ENCODE data around the gene KCNJ1.

The KCNJ1 gene

GRCh38 chr11:128901653-128902514, 34.8 kb upstream of the KCNJ1 start:
- no peak for DNase-seq (ENCODE audit: low read depth in 2 of 2)

- DNase-seq (ENCODE audit: low read depth in 2 of 2): no peak
Observed at GRCh38 chr11:128900468-128900867, 33.4 kb upstream of the KCNJ1 start.

- no peak for DNase-seq (ENCODE audit: low read depth in 2 of 2)
Observed at GRCh38 chr11:128898580-128899344, 31.7 kb upstream of the KCNJ1 start.

- DNase-seq (ENCODE audit: low read depth in 2 of 2): no peak
Observed at GRCh38 chr11:128897826-128898225, 30.7 kb upstream of the KCNJ1 start.

GRCh38 chr11:128896356-128896755, 29.3 kb upstream of the KCNJ1 start:
- no peak for DNase-seq (ENCODE audit: low read depth in 2 of 2)

GRCh38 chr11:128895526-128895925, 28.4 kb upstream of the KCNJ1 start:
- no peak for DNase-seq (ENCODE audit: low read depth in 2 of 2)

- no peak for DNase-seq (ENCODE audit: low read depth in 2 of 2)
Observed at GRCh38 chr11:128894685-128895084, 27.6 kb upstream of the KCNJ1 start.

- DNase-seq (ENCODE audit: low read depth in 2 of 2): no peak
Observed at GRCh38 chr11:128894286-128894681, 27.2 kb upstream of the KCNJ1 start.

- no peak for DNase-seq (ENCODE audit: low read depth in 2 of 2)
Observed at GRCh38 chr11:128893578-128894285, 26.6 kb upstream of the KCNJ1 start.

GRCh38 chr11:128892866-128893565, 25.9 kb upstream of the KCNJ1 start:
- no peak for DNase-seq (ENCODE audit: low read depth in 2 of 2)

- DNase-seq (ENCODE audit: low read depth in 2 of 2): no peak
Observed at GRCh38 chr11:128891913-128892398, 24.9 kb upstream of the KCNJ1 start.

GRCh38 chr11:128890543-128891368, 23.7 kb upstream of the KCNJ1 start, which contains the start of gene KCNJ5:
KCNJ5 (plus strand) TSS chr11:128891356; CDS start chr11:128911274, 19,918 bp downstream.
- no peak for DNase-seq (ENCODE audit: low read depth in 2 of 2)

- DNase-seq (ENCODE audit: low read depth in 2 of 2): no peak
Observed at GRCh38 chr11:128890216-128890542, 23.1 kb upstream of the KCNJ1 start.

- no peak for DNase-seq (ENCODE audit: low read depth in 2 of 2)
Observed at GRCh38 chr11:128889657-128890213, 22.6 kb upstream of the KCNJ1 start.

- DNase-seq (ENCODE audit: low read depth in 2 of 2): no peak
Observed at GRCh38 chr11:128888034-128888985, 21.2 kb upstream of the KCNJ1 start.

GRCh38 chr11:128886406-128887124, 19.5 kb upstream of the KCNJ1 start:
- DNase-seq (ENCODE audit: low read depth in 2 of 2): no peak

GRCh38 chr11:128884703-128885338, 17.7 kb upstream of the KCNJ1 start:
- peak in 1 of 2 donors; percentile 17 for DNase-seq (ENCODE audit: low read depth in 2 of 2)

- no peak for DNase-seq (ENCODE audit: low read depth in 2 of 2)
Observed at GRCh38 chr11:128884054-128884453, 17.0 kb upstream of the KCNJ1 start.

Data from activated CD8-positive, alpha-beta memory T cell treated with anti-CD3 and anti-CD28 coated beads for 4 hours (primary cell).